Vagina (tissue), 2 donors: ENCODE measurements around the gene CXCR4.

ENCODE experiments used
- POLR2A ChIP-seq, 2 donors: fragments of 450-650 bp; IDR thresholded peaks; one replicate each; pipeline ENCODE4 v1.6.1; 2017; ENCODE audit warnings: antibody characterized with exemption in 2 of 2, mild to moderate bottlenecking in 2 of 2, moderate library complexity in 2 of 2
- POLR2AphosphoS5 ChIP-seq, 2 donors: sonication (generic); formaldehyde crosslinking; IDR thresholded peaks; one replicate each; pipeline ENCODE4 v1.9.0; 2017; ENCODE audit warnings: antibody characterized with exemption in 2 of 2, mild to moderate bottlenecking in 2 of 2, low read depth in 1 of 2; ENCODE audit not compliant: insufficient read depth in 1 of 2
- TF ChIP-seq, protein P1 (sequence below), 3 experiments: fragments of 450-650 bp in 2 of 3; fragments of 200-600 bp in 1 of 3; sonication (generic) in 1 of 3; IDR thresholded peaks; one replicate each; pipeline ENCODE4 v1.5.1; 2017 to 2019; ENCODE audit warnings: antibody characterized with exemption in 3 of 3, mild to moderate bottlenecking in 2 of 3, moderate library complexity in 2 of 3

DNA sequence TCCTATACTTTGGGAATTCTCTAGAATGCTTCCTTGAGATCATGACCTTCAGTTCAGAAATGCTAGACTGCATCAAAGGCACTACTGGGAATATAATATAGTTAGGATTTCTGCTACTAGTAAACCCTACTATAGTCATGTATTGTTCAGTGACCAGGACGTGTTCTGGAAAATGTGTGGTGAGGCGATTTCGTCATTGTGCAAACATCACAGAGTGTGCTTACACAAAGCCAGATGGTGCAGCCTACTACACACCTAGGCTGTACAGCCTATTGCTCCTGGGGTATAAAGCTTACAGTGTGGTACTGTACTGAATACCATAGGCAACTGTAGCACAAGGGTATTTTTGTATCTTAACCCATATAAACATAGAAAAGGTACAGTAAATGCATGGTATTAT lies 13.0 kb downstream of the CXCR4 start:
- TF ChIP-seq, protein P1, sequence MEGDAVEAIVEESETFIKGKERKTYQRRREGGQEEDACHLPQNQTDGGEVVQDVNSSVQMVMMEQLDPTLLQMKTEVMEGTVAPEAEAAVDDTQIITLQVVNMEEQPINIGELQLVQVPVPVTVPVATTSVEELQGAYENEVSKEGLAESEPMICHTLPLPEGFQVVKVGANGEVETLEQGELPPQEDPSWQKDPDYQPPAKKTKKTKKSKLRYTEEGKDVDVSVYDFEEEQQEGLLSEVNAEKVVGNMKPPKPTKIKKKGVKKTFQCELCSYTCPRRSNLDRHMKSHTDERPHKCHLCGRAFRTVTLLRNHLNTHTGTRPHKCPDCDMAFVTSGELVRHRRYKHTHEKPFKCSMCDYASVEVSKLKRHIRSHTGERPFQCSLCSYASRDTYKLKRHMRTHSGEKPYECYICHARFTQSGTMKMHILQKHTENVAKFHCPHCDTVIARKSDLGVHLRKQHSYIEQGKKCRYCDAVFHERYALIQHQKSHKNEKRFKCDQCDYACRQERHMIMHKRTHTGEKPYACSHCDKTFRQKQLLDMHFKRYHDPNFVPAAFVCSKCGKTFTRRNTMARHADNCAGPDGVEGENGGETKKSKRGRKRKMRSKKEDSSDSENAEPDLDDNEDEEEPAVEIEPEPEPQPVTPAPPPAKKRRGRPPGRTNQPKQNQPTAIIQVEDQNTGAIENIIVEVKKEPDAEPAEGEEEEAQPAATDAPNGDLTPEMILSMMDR (IDR thresholded peaks at IDR 0.05), result no peak
- no peak for TF ChIP-seq POLR2AphosphoS5 (IDR thresholded peaks at IDR 0.05; ENCODE audit: insufficient read depth in 1 of 2, low read depth in 1 of 2)
- TF ChIP-seq POLR2A (IDR thresholded peaks at IDR 0.05), result no peak
